CD4-positive, alpha-beta T cell (primary cell): Measurements from ENCODE around the gene EVI5. TPM values are rescaled to one million over a fixed set of nuclear protein-coding genes. Genes with fewer than 3 reads are reported as not detected.
A peak's percentile ranks its signal among the peaks of the same experiment; 100 is the strongest.

Source experiments
- ATAC-seq: fragments of 200-7000 bp; cut with Tn5 transposase; one replicate; pipeline ENCODE4 v1.10.0; 2022; ENCODE audit warnings: mild to moderate bottlenecking; ENCODE audit not compliant: poor library complexity
- CTCF ChIA-PET: fragments of 350-600 bp; sonication (Branson Sonifier 250); formaldehyde crosslinking; loops from one replicate; lab custom pipeline; 2021; ENCODE audit warnings: antibody characterized with exemption, inconsistent platforms; lab: Charles Lee
- POLR2A ChIA-PET: fragments of 350-600 bp; sonication (Branson Sonifier 250); formaldehyde crosslinking; loops from one replicate; lab custom pipeline; 2021; ENCODE audit warnings: antibody characterized with exemption, inconsistent platforms; lab: Charles Lee
- DNase-seq, 14 experiments: peaks; one replicate each; pipeline ENCODE4 v3.0.0-alpha.2; 2013 to 2020; ENCODE audit warnings: mixed read lengths in 2 of 14
- H3K27ac ChIP-seq, 2 donors: one replicate each; pipeline versions ENCODE4 v1.5.1 to v1.7.0; 2013; ENCODE audit warnings: low read length in 2 of 2, low read depth in 1 of 2, mild to moderate bottlenecking in 1 of 2
- H3K27me3 ChIP-seq, 2 experiments: 1 replicate in 1 of 2; 2 replicates in 1 of 2; pipeline versions ENCODE4 v1.6.1 to v1.7.0; 2013; ENCODE audit warnings: low read length in 2 of 2, control low read depth in 1 of 2, mild to moderate bottlenecking in 1 of 2, moderate library complexity in 1 of 2; ENCODE audit not compliant: insufficient read depth in 2 of 2, control insufficient read depth in 1 of 2
- H3K36me3 ChIP-seq: one replicate; pipeline ENCODE4 v1.6.1; 2013; ENCODE audit warnings: low read length, control low read depth; ENCODE audit not compliant: insufficient read depth
- H3K4me1 ChIP-seq: one replicate; pipeline ENCODE4 v1.6.1; 2013; ENCODE audit warnings: low read length, control low read depth; ENCODE audit not compliant: insufficient read depth
- H3K4me3 ChIP-seq: one replicate; pipeline ENCODE4 v1.5.1; 2013; ENCODE audit warnings: mild to moderate bottlenecking, low read length, moderate library complexity
- H3K9me3 ChIP-seq, 2 experiments: 1 replicate in 1 of 2; 2 replicates in 1 of 2; pipeline versions ENCODE4 v1.6.1 to v1.7.0; 2013; ENCODE audit warnings: low read length in 2 of 2, mild to moderate bottlenecking in 2 of 2, control low read depth in 1 of 2, moderate library complexity in 1 of 2; ENCODE audit not compliant: control insufficient read depth in 1 of 2, insufficient read depth in 1 of 2
- H3K27ac Mint-ChIP-seq: one replicate; pipeline ENCODE4 v1.8.0; 2020; ENCODE audit warnings: mixed read lengths
- H3K27me3 Mint-ChIP-seq: one replicate; pipeline ENCODE4 v1.8.0; 2021; ENCODE audit warnings: mixed read lengths
- H3K36me3 Mint-ChIP-seq: one replicate; pipeline ENCODE4 v1.8.0; 2021; ENCODE audit warnings: low read depth, mixed read lengths
- H3K4me1 Mint-ChIP-seq: one replicate; pipeline ENCODE4 v1.8.0; 2021; ENCODE audit warnings: low read depth, mixed read lengths
- H3K4me3 Mint-ChIP-seq: one replicate; pipeline ENCODE4 v1.8.0; 2020; ENCODE audit warnings: mild to moderate bottlenecking, mixed read lengths
- H3K9me3 Mint-ChIP-seq: one replicate; pipeline ENCODE4 v1.8.0; 2020; ENCODE audit warnings: mixed read lengths
- CTCF ChIP-seq: fragments of 200-600 bp; IDR thresholded peaks from one replicate; pipeline ENCODE4 v1.8.0; 2022; ENCODE audit warnings: antibody characterized with exemption, mild to moderate bottlenecking
- intact Hi-C, 2 experiments: fragments of 100-400 bp; cut with DNase I in 1 of 2; cut with micrococcal nuclease in 1 of 2; formaldehyde crosslinking; loops; one replicate each; pipeline versions ENCODE4 v1.15.1 to v1.9.0; 2023 to 2025; cut with DNase I, micrococcal nuclease
- total RNA-seq, 174 experiments: library from RNA in 2 of 174; stranded (reverse) in 2 of 174; gene quantifications; one replicate each; pipeline ENCODE4 v1.2.3 and lab custom pipeline; 2021 to 2026

The EVI5 gene
- total RNA-seq, 2 experiments from 2014 or later: 1.8 to 2.0 TPM

DNA sequence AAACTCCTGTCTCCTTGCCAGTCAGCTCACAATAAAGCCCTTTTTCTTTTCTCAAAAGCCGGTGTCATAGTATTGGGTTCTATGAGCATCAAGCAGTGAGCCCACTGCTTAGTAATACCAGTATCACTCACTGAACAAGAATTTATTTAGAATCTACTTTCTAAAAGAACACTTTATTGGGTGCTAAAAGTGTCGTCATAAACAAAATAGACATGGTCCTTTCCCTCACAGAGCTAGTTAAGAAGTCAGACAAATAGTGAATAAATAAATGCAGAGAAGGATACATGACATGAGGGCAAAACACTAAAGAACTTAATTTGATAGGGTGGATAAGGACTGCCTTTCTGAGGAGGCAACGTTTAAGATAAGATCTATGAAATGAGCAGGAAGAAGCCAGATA lies 32.2 kb downstream of the EVI5 start:
- Histone ChIP-seq H3K27ac (no peak overlapping the region), H3K4me3 (no peak overlapping the region), H3K9me3 (no peaks in the 10 kb centered on the region), H3K36me3 (no peaks in the 10 kb centered on the region), H3K27me3 (no peaks in the 10 kb centered on the region), H3K4me1 (no peaks in the 10 kb centered on the region)
- Mint-ChIP-seq H3K27me3 (peaks cover 4% of the 10 kb centered on the region), H3K27ac (no peak overlapping the region), H3K4me3 (no peak overlapping the region), H3K4me1 (no peaks in the 10 kb centered on the region), H3K36me3 (no peaks in the 10 kb centered on the region), H3K9me3 (no peaks in the 10 kb centered on the region)
- no peak for DNase-seq
- ChIA-PET POLR2A (no interaction called here), CTCF (no interaction called here)
- intact Hi-C loops: no loop called here
- no peak for TF ChIP-seq CTCF
- no peak for ATAC-seq

DNA sequence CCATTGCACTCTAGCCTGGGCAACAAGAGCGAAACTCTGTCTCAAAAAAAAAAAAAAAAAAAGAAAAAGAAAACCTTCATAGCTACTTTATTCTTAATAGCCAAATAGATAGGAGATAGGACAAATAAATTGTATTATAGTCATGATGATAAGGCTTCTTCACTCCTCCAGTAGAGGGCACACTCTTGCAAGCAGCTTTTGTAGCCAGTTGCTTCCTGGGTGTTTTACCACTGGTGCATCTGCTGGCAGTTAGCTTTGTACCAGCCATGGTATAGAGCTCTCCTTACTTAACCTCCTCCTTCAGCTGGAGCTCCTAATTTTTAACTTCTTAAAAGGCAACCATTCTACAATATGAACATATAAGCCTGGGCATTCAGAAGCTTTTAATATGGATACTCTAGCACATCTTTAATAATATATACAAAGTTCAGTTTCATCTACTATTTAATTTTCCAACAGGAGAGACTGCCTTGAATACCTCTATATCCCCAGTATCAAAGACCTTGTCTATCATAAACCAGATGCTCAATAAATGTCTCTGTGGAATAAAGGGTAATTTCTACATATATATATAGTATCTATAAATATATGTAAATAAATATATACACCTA lies 35.8 kb downstream of the EVI5 start:
- Histone ChIP-seq H3K9me3 (no peaks in the 10 kb centered on the region), H3K4me3 (no peak overlapping the region), H3K4me1 (no peaks in the 10 kb centered on the region), H3K36me3 (no peaks in the 10 kb centered on the region), H3K27ac (no peak overlapping the region), H3K27me3 (no peaks in the 10 kb centered on the region)
- Mint-ChIP-seq H3K36me3 (no peaks in the 10 kb centered on the region), H3K27ac (no peak overlapping the region), H3K27me3 (peaks cover 4% of the 10 kb centered on the region), H3K9me3 (no peaks in the 10 kb centered on the region), H3K4me1 (no peaks in the 10 kb centered on the region), H3K4me3 (no peak overlapping the region)
- intact Hi-C loops: no loop called here
- DNase-seq (peak in 11 of 14 experiments; percentile 3 to 70 (median 12)), ATAC-seq (peak; percentile 74)
- peak; percentile 61 for TF ChIP-seq CTCF
- CTCF ChIA-PET: interaction anchor here (0.7 to 2.7 kb wide), 10 partner anchors 8 to 254 kb away, joined by 3 to 17 read pairs (median 3); partner anchors contain the start of gene RPL5
- POLR2A ChIA-PET: interaction anchor here (1.0 to 1.2 kb wide), 2 partner anchors 35 to 69 kb away, joined by 3 to 4 read pairs; partner anchors contain the start of gene EVI5

- intact Hi-C loops: no loop called here
- Mint-ChIP-seq H3K9me3 (no peaks in the 10 kb centered on the region), H3K27me3 (peaks cover 4% of the 10 kb centered on the region), H3K4me3 (no peak overlapping the region), H3K4me1 (no peaks in the 10 kb centered on the region), H3K36me3 (no peaks in the 10 kb centered on the region), H3K27ac (no peak overlapping the region)
- H3K4me3 ChIP-seq: no peak overlapping the region
- CTCF ChIA-PET: interaction anchor here (0.7 to 2.7 kb wide), 3 partner anchors 12 to 94 kb away, joined by 3 to 17 read pairs (median 4); no protein-coding TSS in a partner anchor
- H3K9me3 ChIP-seq: no peaks in the 10 kb centered on the region
- no peaks in the 10 kb centered on the region for H3K4me1 ChIP-seq
- no peaks in the 10 kb centered on the region for H3K36me3 ChIP-seq
- DNase-seq: no peak
- no peak for ATAC-seq
- H3K27me3 ChIP-seq: no peaks in the 10 kb centered on the region
- no peak for TF ChIP-seq CTCF
- POLR2A ChIA-PET: no interaction called here
- H3K27ac ChIP-seq: no peak overlapping the region
Measured at GRCh38 chr1:92748138-92748537, 36.8 kb downstream of the EVI5 start.
